ENCODE results near the gene TWNK.
"Not testable (repeated sequence)": the region's sequence is repeated elsewhere in the genome, so short reads cannot be mapped to it uniquely, and the experiment has no call there.

Gene TWNK

DNA sequence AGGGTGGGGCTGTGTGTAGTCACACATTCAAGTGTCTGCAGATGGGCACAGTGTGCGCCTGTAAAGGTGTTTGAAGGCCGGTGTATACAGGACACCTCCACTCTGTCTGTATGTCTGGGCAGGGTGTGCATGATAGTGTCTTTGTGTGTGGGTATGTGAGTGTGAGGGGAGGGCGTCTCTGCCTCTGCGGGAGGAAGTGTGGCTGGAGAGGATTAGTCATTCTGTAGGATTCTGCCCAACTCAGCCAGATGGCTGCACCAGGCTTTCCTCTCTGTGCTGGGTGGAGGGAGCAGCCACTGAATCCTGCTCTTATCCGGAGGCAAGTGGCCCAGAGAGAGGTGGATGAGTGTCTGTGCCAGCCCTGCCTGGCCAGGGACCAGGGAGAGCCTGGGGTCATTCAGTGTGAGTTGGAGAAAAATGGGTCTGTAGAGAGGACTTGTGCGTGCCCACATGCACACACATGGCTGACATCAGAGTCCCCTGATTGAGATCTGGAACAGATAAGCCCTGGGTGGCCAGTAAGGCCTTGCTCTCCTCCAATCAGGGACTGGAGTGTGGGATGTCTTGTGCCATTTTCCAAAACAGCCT, 45.4 kb downstream of the TWNK start:
- DNase-seq = no peak

GRCh38 chr10:101033276-101033675, 45.9 kb downstream of the TWNK start:
- no peak for DNase-seq

GRCh38 chr10:101034404-101034803, 47.1 kb downstream of the TWNK start:
- not testable (repeated sequence) for DNase-seq

DNA sequence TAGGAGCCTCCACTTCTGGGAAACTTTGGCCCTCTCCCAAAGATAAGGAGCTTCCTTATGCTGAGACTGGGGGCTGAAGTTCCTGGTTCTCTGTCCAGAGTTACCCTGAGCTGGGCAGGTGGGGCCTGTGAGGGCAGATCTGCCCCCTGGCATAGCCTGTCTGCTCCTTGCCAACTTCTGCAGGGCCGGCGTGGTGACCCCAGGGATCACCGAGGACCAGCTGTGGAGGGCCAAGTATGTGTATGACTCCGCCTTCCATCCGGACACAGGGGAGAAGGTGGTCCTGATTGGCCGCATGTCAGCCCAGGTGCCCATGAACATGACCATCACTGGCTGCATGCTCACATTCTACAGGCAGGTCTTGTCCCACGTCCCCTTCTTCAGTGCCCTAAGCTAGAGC, 48.0 kb downstream of the TWNK start:
- no peak for DNase-seq

DNA sequence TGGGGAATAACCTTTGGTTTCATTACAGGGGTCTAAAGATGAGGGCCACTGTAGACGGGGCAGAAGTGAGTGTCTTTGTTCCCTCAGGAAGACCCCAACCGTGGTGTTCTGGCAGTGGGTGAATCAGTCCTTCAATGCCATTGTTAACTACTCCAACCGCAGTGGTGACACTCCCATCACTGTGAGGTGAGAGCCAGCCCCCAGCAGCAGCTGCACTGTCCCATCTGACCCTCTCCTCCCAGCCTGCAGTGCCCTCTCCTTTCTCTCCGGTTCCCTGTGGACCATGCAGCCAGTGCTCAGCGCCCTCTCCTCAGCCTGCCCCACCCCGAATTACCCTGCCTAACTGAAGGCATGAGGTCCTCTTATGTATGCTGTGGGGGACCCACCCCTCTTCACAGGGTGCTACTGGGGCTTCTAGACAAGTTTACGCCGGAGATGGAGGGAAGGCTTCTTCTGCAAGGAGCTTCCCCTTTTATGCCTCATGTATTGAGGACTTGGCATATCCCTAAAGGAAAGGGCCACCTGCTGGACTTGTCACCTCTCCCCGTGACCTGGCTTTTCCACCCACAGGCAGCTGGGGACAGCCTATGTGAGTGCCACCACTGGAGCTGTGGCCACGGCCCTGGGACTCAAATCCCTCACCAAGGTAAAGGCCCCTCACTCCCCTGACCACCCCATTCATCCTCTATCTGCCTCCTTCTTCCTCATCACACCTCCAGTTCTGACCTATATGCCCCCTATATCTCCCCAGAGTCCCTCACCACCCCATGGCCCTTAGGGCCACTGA, 48.8 kb downstream of the TWNK start:
- no peak for DNase-seq

- no peak for DNase-seq
Observed at GRCh38 chr10:101036726-101037125, 49.4 kb downstream of the TWNK start.

- DNase-seq = no peak
Observed at GRCh38 chr10:101038484-101038883, 51.1 kb downstream of the TWNK start.

DNA sequence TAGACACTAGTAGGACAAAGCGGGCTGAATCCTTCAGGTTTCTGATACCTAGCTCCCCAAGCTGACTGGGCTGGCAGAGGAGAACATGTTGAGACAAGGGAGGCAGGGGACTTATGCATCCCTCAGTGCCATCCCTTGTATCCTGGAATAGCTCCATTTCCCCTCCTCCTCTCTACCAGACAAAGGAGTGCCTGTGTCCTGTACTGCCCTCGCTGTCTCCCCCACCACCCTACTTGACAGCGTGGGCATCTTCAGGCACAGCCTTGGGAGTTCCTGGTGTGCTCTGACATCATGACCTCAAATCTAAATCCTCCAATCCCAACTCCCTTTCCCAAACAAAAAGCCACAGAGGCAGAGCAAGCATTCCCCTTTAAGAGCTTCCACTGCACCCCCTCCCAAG, 52.7 kb downstream of the TWNK start:
- no peak for DNase-seq

DNA sequence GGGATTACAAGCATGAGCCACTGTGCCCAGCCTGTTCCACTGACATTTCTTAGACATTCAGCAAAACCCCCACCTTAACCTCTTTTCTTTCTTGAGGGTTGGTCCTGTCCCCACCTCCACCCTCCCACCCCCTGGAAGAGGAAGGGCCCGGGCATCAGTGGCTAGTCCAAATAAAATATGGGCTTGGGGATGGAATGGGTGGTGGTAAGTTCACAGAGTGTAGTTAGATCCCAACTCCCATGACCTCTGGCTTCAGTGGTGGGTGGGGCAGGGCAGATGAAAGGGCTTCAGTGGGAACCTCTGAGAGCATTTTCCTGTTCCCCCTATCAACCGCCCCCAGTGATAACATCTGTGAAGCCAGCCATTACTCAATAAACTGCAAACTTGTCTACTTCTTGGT, 53.5 kb downstream of the TWNK start:
- DNase-seq = no peak

- peak; percentile 40 for DNase-seq
Observed at GRCh38 chr10:101041252-101041761, 54.0 kb downstream of the TWNK start.

DNA sequence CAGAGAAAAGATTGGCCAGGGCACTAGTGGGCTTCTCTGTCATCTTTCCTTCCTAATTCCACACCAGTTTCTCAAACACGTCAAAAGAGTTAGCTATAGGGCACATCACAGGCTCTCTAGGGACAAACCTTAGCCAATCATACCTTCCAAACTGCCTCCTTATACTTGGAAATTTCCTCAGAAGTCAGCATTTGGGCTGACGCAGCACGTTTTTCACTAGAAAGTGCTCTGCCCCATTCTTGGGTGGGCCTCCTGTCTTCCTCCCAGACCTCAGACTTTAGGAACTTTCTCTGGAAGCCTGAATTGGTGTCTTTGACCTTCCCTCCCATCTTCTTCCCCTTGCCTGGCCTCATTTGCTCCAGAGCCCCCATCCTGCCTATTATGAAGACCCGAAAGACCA, 54.8 kb downstream of the TWNK start:
- no peak for DNase-seq

DNA sequence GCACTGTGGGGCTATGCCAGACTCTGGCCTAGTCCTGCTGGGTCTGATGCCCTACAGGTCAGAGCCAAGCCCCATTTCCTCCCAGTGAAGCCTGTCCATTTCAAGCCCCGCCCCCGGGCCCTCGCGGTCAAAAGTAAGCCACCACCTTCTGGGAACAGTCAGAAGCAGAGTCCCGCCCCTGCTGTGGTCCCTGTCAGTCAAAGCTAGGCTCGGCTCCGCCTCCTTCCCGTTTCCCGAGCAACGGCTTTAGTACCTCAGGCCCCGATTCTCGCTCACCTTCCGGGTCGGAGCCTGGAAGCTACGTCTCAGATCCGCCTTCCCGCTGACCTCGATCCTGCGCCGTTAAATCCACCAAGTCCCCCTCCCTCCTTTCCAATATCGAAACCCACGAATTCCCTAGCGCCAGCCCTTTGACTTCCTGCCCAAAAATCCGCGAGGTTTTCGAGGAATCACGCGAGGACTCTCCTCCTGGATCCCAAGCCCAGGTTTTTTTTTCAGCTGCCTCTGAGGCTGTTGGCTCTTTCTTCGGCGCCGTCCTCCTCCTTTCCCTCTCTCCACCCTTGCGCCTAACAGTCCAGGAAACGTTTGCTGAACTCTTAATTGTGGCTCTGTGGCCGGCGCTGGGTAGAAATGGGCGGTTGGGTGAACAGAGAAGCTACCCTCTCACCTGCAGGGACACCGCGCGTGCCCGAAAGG, 55.5 kb downstream of the TWNK start:
- DNase-seq = peak; percentile 83

DNA sequence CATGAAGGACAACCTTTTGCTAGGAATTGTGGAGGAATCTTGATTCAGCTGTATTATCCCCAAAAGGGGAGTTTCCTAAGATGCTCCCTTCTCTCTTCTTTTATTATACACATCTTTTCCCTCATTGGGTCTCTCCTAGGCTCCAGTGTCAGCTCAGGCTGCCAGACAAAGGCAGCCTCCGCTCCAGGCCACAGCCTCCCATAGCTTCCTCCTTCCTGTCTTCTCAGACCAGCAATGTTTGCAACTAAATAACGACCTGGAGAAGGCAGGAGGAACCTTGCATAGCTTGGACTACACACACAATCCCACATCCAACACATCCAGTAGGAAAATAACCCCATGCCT, 56.0 kb downstream of the TWNK start:
- no peak for DNase-seq

Measured in NCI-H526 treated with DMSO at 0.1 percent for 48 hours (cell line).